Fibroblast of gingiva (primary cell): Measurements from ENCODE around the gene NEUROD6.

Experiments
- DNase-seq: peaks from one replicate; pipeline ENCODE4 v3.0.0-alpha.2; 2011; ENCODE audit warnings: low read depth

NEUROD6 gene

GRCh38 chr7:31340603-31341002, at the start of gene NEUROD6:
NEUROD6 (minus strand) TSS chr7:31340726; CDS start chr7:31339268, 1,458 bp downstream.
- DNase-seq: no peak

GRCh38 chr7:31384466-31384865, 43.9 kb upstream of the NEUROD6 start:
- DNase-seq: no peak

- DNase-seq: no peak
Observed at GRCh38 chr7:31382722-31383121, 42.2 kb upstream of the NEUROD6 start.

- no peak for DNase-seq
Observed at GRCh38 chr7:31373337-31374289, 33.1 kb upstream of the NEUROD6 start.

GRCh38 chr7:31372231-31372959, 31.9 kb upstream of the NEUROD6 start:
- no peak for DNase-seq

- no peak for DNase-seq
Observed at GRCh38 chr7:31371621-31372020, 31.1 kb upstream of the NEUROD6 start.

GRCh38 chr7:31370609-31371008, 30.1 kb upstream of the NEUROD6 start:
- DNase-seq: no peak

- DNase-seq: no peak
Observed at GRCh38 chr7:31368620-31369019, 28.1 kb upstream of the NEUROD6 start.

GRCh38 chr7:31363496-31363895, 23.0 kb upstream of the NEUROD6 start:
- no peak for DNase-seq

GRCh38 chr7:31363051-31363450, 22.5 kb upstream of the NEUROD6 start:
- DNase-seq: no peak

GRCh38 chr7:31362401-31362800, 21.9 kb upstream of the NEUROD6 start:
- no peak for DNase-seq

GRCh38 chr7:31358467-31358866, 17.9 kb upstream of the NEUROD6 start:
- DNase-seq: no peak

- no peak for DNase-seq
Observed at GRCh38 chr7:31345421-31345820, 4.9 kb upstream of the NEUROD6 start.

GRCh38 chr7:31343516-31344305, 3.2 kb upstream of the NEUROD6 start:
- no peak for DNase-seq

GRCh38 chr7:31341141-31341540, 615 bp upstream of the NEUROD6 start:
- DNase-seq: no peak

- no peak for DNase-seq
Observed at GRCh38 chr7:31340051-31340450, 475 bp downstream of the NEUROD6 start.

GRCh38 chr7:31338706-31339105, 1.8 kb downstream of the NEUROD6 start:
- DNase-seq: no peak

- no peak for DNase-seq
Observed at GRCh38 chr7:31337002-31337565, 3.4 kb downstream of the NEUROD6 start.

GRCh38 chr7:31336202-31337001, 4.1 kb downstream of the NEUROD6 start:
- DNase-seq: no peak

- DNase-seq: no peak
Observed at GRCh38 chr7:31335884-31336201, 4.7 kb downstream of the NEUROD6 start.

GRCh38 chr7:31335161-31335856, 5.2 kb downstream of the NEUROD6 start:
- DNase-seq: no peak
